ENCODE data around the gene CCDC69.

DNA sequence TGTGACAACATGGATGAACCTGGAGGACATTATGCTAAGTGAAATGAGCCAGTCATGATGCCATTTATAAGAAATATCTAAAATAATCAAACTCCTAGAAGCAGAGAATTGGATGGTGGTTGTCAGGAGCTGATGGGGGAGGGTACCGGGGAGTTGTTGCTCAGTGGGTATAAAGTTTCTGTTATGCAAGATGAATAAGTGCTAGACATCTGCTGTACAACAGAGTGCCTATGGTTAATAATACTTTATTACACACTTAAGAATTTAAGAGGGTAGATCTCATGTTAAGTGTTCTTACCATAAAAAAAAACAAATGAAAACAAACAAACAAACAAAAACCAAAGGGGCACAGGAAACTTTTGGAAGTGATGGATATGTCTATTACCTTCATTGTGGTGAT is 13.0 kb upstream of the CCDC69 start:
- TF ChIP-seq, protein P1, sequence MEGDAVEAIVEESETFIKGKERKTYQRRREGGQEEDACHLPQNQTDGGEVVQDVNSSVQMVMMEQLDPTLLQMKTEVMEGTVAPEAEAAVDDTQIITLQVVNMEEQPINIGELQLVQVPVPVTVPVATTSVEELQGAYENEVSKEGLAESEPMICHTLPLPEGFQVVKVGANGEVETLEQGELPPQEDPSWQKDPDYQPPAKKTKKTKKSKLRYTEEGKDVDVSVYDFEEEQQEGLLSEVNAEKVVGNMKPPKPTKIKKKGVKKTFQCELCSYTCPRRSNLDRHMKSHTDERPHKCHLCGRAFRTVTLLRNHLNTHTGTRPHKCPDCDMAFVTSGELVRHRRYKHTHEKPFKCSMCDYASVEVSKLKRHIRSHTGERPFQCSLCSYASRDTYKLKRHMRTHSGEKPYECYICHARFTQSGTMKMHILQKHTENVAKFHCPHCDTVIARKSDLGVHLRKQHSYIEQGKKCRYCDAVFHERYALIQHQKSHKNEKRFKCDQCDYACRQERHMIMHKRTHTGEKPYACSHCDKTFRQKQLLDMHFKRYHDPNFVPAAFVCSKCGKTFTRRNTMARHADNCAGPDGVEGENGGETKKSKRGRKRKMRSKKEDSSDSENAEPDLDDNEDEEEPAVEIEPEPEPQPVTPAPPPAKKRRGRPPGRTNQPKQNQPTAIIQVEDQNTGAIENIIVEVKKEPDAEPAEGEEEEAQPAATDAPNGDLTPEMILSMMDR (conservative IDR thresholded peaks at IDR 0.05; ENCODE audit: low read length): no peak
- no peak for TF ChIP-seq EZH2phosphoT487 (IDR thresholded peaks at IDR 0.05; ENCODE audit: borderline replicate concordance, low read depth, low read length)

Data from OCI-LY7 (cell line).